GM12801 (cell line): Measurements from ENCODE around the gene GEN1.

Experiments
- TF ChIP-seq, protein P1 (sequence below): IDR thresholded peaks from one replicate; pipeline ENCODE4 v1.5.1; 2011; ENCODE audit warnings: control low read depth; ENCODE audit not compliant: insufficient read length; ENCODE audit errors: extremely low read depth

GEN1 gene

DNA sequence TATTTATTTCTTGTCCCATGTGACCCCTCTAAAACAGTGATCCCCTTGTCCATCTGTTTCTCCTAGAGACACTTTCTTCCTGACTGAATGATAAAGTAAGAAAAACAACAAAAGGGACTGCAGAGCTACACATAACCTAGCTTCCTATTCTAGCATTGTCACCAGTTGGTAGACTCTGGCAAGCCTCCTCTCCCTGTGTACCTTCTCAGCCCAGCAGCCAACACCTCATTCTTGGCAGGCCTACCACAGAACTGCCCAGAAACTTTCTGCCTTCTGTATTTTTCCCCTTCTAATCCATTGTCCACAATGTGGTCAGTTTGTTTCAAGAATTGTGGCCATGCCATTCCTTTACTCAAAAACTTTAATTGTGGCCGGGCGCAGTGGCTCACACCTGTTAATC, 13.7 kb upstream of the GEN1 start:
- TF ChIP-seq, protein P1, sequence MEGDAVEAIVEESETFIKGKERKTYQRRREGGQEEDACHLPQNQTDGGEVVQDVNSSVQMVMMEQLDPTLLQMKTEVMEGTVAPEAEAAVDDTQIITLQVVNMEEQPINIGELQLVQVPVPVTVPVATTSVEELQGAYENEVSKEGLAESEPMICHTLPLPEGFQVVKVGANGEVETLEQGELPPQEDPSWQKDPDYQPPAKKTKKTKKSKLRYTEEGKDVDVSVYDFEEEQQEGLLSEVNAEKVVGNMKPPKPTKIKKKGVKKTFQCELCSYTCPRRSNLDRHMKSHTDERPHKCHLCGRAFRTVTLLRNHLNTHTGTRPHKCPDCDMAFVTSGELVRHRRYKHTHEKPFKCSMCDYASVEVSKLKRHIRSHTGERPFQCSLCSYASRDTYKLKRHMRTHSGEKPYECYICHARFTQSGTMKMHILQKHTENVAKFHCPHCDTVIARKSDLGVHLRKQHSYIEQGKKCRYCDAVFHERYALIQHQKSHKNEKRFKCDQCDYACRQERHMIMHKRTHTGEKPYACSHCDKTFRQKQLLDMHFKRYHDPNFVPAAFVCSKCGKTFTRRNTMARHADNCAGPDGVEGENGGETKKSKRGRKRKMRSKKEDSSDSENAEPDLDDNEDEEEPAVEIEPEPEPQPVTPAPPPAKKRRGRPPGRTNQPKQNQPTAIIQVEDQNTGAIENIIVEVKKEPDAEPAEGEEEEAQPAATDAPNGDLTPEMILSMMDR, result no peak

DNA sequence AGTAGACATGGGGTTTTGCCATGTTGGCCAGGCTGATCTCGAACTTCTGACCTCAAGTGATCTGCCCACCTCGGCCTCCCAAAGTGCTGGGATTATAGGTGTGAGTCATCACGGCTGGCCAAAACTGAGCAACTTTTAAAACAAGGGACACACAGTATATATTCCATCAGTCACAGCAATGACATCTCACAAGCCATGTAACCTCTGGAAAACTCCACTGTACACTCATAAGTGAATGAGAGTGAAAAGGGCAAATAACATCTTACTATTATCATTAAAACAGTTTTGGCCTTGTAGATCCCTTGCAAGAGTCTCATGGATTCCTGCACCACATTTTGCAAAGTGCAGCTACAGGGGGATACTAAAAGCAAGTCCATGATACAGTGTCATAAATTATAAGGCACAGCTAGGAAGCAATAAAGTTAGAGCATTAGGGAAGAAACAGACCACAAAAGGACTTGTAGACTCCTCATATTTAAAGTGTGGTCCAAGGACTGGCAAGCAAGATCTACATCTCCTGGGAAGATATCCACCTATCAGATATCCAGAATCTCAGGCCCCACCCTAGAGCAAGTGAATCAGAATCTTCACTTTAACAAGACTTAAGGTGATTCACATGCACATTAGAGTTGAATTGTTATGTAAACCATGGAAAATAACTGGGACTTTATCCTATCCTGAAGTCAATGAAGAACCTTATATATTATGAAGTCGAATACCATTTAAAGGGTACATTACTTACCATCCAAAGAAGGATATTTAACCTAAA, 6.1 kb upstream of the GEN1 start:
- TF ChIP-seq, protein P1, result no peak

DNA sequence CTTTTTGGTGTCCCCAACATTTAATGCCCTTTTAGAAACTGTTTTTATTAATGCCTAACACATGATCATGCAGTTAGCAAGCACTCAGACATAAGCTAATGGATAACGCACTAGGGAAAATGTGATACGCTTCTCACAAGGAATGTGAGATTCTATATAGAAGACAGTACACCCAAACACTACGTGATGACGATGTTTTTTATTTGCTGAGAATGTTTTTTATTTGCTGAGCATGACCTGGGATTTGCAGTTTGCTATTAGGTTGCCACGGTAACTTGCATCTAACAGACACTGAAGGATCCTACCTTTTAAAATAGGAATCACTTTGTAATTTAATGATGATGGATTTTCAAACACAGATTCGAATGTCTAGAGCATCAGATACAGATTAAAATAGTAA, 5.2 kb upstream of the GEN1 start:
- TF ChIP-seq, protein P1, result no peak

DNA sequence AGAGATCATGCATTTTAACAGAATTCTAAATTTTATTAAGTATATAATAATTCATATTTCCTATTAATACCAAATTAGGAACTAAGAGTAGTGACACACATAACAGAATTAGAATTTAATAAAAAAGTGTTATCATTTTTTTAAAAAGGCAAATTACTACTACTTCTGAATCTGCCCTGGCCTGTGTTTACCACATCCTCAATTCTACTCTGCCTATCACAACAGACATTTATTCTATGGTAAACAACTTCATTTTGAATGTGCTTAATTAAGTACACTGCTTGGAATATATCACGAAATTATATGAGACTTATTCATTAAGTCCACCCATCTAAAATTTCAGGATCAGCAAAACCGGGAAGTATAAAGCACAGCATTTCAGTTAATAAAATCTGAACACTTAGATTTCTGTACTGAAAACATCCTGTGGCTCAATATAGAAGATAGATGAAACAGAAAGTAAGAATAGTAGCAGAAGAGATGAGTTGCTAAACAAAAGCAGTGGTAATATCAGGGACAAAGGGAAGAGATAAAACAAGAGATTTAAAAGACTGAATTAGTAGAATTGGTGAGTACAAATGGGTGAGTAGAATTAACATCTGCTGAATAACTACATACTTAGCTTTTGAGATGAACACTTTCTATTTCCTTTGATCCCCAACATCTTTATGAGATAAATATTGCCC, 4.0 kb upstream of the GEN1 start:
- TF ChIP-seq, protein P1, result no peak

DNA sequence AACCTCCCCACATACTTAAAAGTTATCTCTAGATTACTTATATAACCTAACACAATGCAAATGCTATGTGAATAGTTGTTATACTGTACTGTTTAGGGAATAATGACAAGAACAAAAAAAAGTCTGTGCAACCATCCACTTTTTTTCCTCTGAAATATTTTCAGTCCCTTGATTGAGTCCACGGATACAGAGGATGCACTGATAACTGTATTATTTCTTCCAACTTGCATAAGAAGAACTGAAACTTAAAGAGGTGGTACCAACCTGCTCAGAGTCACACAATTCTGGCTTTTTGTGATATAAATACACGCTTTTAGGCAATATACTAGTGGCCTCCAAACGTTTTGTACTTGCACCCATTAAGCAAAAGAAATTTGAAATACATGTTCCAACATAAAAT, 1.7 kb upstream of the GEN1 start:
- TF ChIP-seq, protein P1, result no peak

DNA sequence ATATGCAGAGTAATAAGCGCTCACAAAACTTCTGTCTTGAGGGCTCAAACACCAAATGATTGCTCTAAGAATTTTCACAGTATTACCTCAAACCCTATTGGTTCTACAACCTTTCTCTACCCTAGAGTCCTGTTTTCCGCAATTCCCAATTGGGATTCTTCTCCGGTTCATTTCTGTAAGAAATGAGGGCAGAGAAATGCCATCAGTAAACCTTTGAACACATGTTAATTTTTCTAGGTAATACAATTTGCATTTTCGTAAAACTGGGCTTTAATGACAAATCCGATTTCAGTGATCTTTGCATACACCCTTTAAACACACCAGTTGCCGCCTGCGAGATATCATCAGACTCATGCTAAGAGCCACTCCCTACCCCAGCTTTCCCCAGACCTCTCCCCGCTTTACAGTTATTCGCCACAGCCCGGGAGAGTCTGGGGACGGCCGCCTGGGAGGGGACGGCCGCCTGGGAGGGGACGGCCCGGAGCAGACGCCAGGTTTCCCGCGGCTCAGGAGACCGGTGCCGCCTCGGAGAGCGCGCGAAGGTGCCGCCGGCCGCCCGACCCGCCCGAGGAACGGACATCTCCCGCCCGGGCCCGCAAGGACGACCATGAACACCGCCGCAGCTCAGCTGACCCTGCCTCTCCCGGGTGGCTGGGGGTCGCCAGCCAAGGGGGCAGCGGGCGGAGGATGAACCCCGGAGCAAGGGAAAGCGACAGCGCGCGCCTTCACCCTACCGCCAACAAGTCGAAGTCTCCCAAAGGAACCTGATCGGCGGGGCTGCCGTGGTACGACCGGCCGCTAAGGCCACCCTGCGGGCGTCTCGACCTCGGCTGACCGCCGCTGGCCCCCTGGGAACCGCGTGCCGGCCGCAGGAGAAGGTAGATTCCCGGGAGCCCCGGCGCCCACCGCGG, 791 bp upstream of the GEN1 start:
- TF ChIP-seq, protein P1, result no peak
